Measurements from ENCODE around the gene IPO11.

DNA sequence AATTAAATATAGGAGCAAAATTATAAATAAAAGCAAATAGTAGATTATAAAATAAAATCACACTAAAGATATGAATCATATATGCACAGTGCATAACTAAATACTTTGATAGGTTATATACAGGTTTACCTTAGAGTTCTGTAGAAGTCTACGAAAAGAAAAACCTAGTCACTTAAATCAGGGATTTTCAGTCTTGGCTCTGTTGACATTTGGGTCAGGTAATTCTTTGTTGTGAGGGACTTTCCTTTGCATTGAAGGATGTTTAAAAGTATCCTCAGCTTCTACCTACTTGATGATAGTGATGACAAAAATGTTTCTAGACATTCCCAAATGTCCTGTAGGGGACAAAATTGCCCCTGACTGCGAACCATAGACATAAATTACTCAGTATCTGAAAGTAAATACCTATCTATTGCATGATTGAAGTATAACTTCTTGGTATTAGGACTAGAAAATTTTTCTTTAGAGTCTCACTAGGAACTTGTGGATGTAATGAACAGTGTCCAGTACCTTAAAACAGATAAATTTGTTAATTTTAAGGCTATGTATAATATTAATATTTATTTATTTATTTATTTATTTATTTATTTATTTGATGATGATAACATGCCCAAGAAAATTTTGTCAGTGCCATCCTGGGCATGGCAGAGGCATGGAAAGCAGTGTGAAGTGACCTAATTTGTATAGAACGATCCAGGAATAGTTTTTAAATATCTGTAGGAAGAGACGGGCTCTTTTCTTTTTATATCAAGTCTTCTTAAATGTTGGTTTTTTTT lies 122.1 kb downstream of the IPO11 start:
- TF ChIP-seq, protein P1, sequence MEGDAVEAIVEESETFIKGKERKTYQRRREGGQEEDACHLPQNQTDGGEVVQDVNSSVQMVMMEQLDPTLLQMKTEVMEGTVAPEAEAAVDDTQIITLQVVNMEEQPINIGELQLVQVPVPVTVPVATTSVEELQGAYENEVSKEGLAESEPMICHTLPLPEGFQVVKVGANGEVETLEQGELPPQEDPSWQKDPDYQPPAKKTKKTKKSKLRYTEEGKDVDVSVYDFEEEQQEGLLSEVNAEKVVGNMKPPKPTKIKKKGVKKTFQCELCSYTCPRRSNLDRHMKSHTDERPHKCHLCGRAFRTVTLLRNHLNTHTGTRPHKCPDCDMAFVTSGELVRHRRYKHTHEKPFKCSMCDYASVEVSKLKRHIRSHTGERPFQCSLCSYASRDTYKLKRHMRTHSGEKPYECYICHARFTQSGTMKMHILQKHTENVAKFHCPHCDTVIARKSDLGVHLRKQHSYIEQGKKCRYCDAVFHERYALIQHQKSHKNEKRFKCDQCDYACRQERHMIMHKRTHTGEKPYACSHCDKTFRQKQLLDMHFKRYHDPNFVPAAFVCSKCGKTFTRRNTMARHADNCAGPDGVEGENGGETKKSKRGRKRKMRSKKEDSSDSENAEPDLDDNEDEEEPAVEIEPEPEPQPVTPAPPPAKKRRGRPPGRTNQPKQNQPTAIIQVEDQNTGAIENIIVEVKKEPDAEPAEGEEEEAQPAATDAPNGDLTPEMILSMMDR (IDR thresholded peaks at IDR 0.05 in 4 of 5, conservative IDR thresholded peaks at IDR 0.05 in 1 of 5) = no peak
- no peak for TF ChIP-seq POLR2A (IDR thresholded peaks at IDR 0.05)
